A673 (cell line): ENCODE results near the gene TAF4. TPM values are rescaled to one million over a fixed set of nuclear protein-coding genes. Genes with fewer than 3 reads are reported as not detected.

ENCODE experiments used
- BruUV-seq: library from RNA; stranded (reverse); fragments of 400-500 nt; replicated peaks from 2 replicates; lab custom pipeline; 2021; lab: Mats Ljungman, UMichigan
- CTCF ChIA-PET: fragments of 300-600 bp; sonication (Branson Sonifier 250); formaldehyde crosslinking; loops from one replicate; lab custom pipeline; 2022; ENCODE audit warnings: antibody characterized with exemption; lab: Charles Lee
- POLR2A ChIA-PET: fragments of 300-600 bp; sonication (Branson Sonifier 250); formaldehyde crosslinking; loops from one replicate; lab custom pipeline; 2022; ENCODE audit warnings: antibody characterized with exemption; ENCODE audit not compliant: low non-redundant PET; lab: Charles Lee
- DNase-seq: peaks from one replicate; pipeline ENCODE4 v3.0.0-alpha.2; 2015; ENCODE audit warnings: low spot score
- H3K27ac ChIP-seq: fragments of 200-600 bp; sonication (generic); 2 replicates; pipeline ENCODE4 v1.5.1; 2016; ENCODE audit warnings: mixed run types, low read depth, mild to moderate bottlenecking, mixed read lengths, antibody characterized with exemption, low read length; ENCODE audit not compliant: poor library complexity, severe bottlenecking
- H3K27me3 ChIP-seq: fragments of 200-600 bp; sonication (generic); replicated peaks from 2 replicates; pipeline ENCODE4 v1.6.1; 2017; ENCODE audit warnings: mixed run types, low read depth, mild to moderate bottlenecking, mixed read lengths, antibody characterized with exemption, low read length; ENCODE audit not compliant: insufficient read depth, poor library complexity
- H3K36me3 ChIP-seq: fragments of 200-600 bp; sonication (generic); 2 replicates; pipeline ENCODE4 v1.6.1; 2016; ENCODE audit warnings: mixed run types, mild to moderate bottlenecking, mixed read lengths, antibody characterized with exemption, low read length; ENCODE audit not compliant: insufficient read depth, poor library complexity, severe bottlenecking
- H3K4me1 ChIP-seq: fragments of 200-600 bp; sonication (generic); 2 replicates; pipeline ENCODE4 v1.6.1; 2017; ENCODE audit warnings: mixed run types, mild to moderate bottlenecking, mixed read lengths, antibody characterized with exemption, low read length; ENCODE audit not compliant: insufficient read depth, poor library complexity, severe bottlenecking
- H3K4me3 ChIP-seq: fragments of 200-600 bp; sonication (generic); 2 replicates; pipeline ENCODE4 v1.5.1; 2016; ENCODE audit warnings: low read depth, mixed run types, mild to moderate bottlenecking, mixed read lengths, low read length; ENCODE audit not compliant: poor library complexity, severe bottlenecking
- H3K9me3 ChIP-seq: fragments of 200-600 bp; sonication (generic); 2 replicates; pipeline ENCODE4 v1.6.1; 2016; ENCODE audit warnings: mixed run types, low read depth, mild to moderate bottlenecking, mixed read lengths, antibody characterized with exemption, low read length; ENCODE audit not compliant: poor library complexity, severe bottlenecking
- CTCF ChIP-seq: fragments of 300-800, 200-600 bp; sonication (generic); conservative IDR thresholded peaks from 2 replicates; pipeline ENCODE4 v1.5.1; 2017; ENCODE audit warnings: low read depth, mild to moderate bottlenecking, antibody characterized with exemption, low read length, moderate library complexity, mixed read lengths
- EZH2 ChIP-seq: fragments of 200-600 bp; sonication (generic); IDR thresholded peaks from 2 replicates; pipeline ENCODE4 v1.6.1; 2017; ENCODE audit warnings: borderline replicate concordance, low read depth, mild to moderate bottlenecking, mixed read lengths, antibody characterized with exemption, low read length; ENCODE audit not compliant: poor library complexity, severe bottlenecking
- intact Hi-C: fragments of 100-400 bp; cut with micrococcal nuclease; formaldehyde crosslinking; loops from one replicate; pipeline ENCODE4 v1.10.0; 2022; ENCODE audit not compliant: unreplicated experiment
- total RNA-seq: library from RNA; stranded (reverse); gene quantifications from 2 replicates; pipeline ENCODE4 v1.2.3, GENCODE V29; 2021

TAF4 gene
- total RNA-seq, 1 experiment from 2014 or later, result 37.0 TPM

DNA sequence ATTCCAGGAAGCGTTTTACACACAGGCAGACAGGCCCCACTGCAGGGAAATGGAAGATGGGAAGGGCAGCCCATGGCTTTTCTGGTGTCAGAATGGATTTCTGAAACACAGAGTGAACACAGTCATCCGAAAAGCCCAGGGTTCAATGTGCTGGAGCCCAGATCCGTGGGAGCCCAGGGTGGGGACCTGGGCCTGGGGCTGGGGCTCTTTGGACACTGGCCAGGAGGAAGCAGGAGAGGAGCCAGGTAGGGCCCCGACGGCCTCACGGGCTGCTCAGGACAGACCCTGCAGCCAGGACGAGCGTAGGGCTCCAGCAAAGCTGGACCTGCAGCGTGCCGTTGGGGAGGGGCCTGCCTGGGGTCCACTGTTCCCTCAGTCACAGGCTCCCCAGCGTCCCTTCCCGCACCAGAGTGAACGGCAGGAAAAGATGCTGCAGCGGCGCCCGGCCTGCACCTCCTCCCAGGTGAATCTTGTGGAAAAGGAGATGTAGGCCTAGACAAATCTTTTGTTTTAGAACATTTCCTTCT is 32.3 kb upstream of the TAF4 start:
- peaks cover 9% of the 10 kb centered on the region for H3K9me3 ChIP-seq
- ChIA-PET POLR2A (no interaction called here), CTCF (no interaction called here)
- BruUV-seq, result no TSS peak
- no peak for DNase-seq
- TF ChIP-seq EZH2 (no peak), CTCF (no peak)
- intact Hi-C loops, result no loop called here
- no peak overlapping the region for H3K4me3 ChIP-seq
- no peak overlapping the region for H3K27ac ChIP-seq
- H3K36me3 ChIP-seq, result no peaks in the 10 kb centered on the region
- H3K4me1 ChIP-seq, result no peaks in the 10 kb centered on the region
- H3K27me3 ChIP-seq, result no peaks in the 10 kb centered on the region

- H3K4me1 ChIP-seq, result no peaks in the 10 kb centered on the region
- intact Hi-C loops, result no loop called here
- ChIA-PET CTCF (no interaction called here), POLR2A (no interaction called here)
- peaks cover 5% of the 10 kb centered on the region for H3K27me3 ChIP-seq
- no TSS peak for BruUV-seq
- TF ChIP-seq CTCF (no peak), EZH2 (no peak)
- H3K4me3 ChIP-seq, result no peak overlapping the region
- peaks cover 9% of the 10 kb centered on the region for H3K9me3 ChIP-seq
- DNase-seq, result no peak
- H3K36me3 ChIP-seq, result no peaks in the 10 kb centered on the region
- no peak overlapping the region for H3K27ac ChIP-seq
These were observed 31.0 kb upstream of the TAF4 start for GRCh38 chr20:62096421-62097380.

GRCh38 chr20:62089393-62089792 is 23.7 kb upstream of the TAF4 start:
- intact Hi-C loops, result no loop called here
- Histone ChIP-seq H3K27me3 (peaks cover 9% of the 10 kb centered on the region), H3K4me3 (no peak overlapping the region), H3K4me1 (no peaks in the 10 kb centered on the region), H3K27ac (no peak overlapping the region), H3K36me3 (no peaks in the 10 kb centered on the region), H3K9me3 (no peaks in the 10 kb centered on the region)
- no peak for TF ChIP-seq CTCF
- no peak for TF ChIP-seq EZH2
- ChIA-PET CTCF (no interaction called here), POLR2A (no interaction called here)
- DNase-seq, result no peak
- BruUV-seq, result no TSS peak
